Eye (tissue), 1 donor: ENCODE measurements around the gene RPL27A.
"Not testable (repeated sequence)": the region's sequence is repeated elsewhere in the genome, so short reads cannot be mapped to it uniquely, and the experiment has no call there.

Experiments used
- DNase-seq: peaks from one replicate; pipeline ENCODE4 v3.0.0-alpha.2; 2015

Gene RPL27A

DNA sequence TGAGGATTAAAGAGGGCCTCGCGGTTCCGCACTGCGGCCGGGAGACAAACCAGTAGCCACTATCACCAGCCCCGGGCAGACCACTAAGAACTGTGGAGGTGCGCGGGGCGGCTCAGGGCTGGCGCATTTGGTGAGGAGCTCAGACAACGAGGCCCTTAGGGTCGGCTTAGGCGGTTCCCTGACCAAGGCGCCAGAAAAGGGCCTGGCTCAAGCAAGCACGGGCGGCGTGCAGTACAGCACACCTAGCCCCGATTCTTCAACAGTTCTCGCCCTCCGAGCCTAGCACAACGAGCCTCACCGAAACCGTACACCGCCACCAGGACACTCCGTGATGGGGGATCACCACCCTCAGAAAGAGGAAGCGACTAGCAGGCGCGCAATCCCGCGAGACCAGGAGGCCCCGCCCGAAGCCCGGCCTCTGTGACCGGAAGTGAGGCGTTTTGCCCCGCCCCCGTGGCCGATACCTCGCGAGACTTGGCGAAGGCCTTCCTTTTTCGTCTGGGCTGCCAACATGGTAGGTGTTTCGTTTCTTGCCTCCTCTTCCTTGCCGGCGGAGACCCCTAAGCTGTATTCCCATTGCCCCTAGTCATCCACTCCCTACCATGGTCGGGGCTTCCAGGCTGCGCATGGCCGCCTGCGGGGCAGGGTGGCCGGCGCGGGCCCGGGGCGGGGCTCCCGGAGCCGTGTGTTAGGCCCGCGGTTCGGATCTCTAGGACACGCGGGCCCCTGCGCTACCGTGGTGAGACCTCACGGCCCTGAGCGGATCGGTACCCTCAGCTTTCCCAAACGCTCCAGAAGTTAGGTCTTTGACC, at the start of gene RPL27A, which contains the start of gene TRIM66:
RPL27A (plus strand) TSS at position 490 of the 812 bp plus-strand sequence; CDS start at position 512, 22 bp downstream.
TRIM66 (minus strand) TSS at position 363 of the 812 bp plus-strand sequence. CDS start 10,391 bp downstream, outside the sequence.
- peak; percentile 99 for DNase-seq

DNA sequence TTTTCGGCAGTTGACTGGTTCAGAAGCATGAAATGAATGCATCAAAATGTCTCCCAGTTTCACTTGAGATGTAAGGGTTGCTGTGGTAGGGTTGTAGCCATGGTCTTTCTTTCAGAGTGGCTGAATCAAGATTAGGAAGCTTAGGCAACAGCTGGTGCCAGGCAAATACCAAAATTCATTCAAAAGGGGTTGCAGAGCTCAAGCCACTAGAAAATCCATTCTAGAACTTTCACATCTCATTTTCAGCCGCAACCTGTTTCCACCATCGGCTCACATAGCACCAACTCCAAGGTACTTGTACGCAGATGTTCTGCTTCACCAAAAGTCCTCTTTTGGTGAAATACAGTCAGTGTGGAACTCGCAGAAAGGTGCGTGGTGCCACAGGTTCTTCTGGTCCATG, 48.1 kb upstream of the RPL27A start:
- no peak for DNase-seq

- no peak for DNase-seq
These were observed 46.5 kb upstream of the RPL27A start for GRCh38 chr11:8636127-8636526.

- no peak for DNase-seq
These were observed 44.3 kb upstream of the RPL27A start for GRCh38 chr11:8638300-8638699.

GRCh38 chr11:8639655-8640054, 42.9 kb upstream of the RPL27A start:
- DNase-seq: no peak

DNA sequence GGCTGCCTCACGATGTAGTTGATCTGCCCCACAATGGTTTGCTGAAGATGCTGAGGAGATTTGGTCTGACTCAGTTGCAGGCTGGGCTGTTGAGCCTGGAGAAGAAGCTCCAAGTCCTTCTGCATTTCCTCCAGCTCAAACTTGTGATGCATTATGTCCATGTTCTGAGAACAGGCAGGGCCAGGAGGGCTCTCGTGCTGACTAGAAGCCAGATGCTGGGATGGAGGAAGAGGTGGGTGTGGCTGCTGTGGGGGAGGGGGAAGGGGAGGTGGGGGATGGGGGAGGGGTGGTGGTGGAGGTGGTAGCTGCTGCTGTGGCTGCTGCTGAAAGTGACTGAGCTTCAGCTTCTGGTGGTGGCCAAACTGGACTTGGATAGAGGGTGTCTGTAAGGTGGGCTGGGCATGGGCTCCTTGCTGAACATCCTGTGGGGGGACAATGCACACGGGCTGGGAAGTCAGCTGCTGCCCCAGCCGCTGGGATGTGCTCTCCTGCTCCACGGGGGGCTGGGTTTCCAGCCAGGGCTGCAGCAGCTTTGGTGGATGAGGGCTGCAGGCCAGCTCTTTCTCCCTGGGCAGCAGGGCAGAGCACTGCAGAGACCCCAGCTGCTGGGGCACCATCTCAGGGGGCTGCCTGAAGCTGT, 42.2 kb upstream of the RPL27A start:
- no peak for DNase-seq

GRCh38 chr11:8641332-8641731, 41.3 kb upstream of the RPL27A start:
- DNase-seq: no peak

DNA sequence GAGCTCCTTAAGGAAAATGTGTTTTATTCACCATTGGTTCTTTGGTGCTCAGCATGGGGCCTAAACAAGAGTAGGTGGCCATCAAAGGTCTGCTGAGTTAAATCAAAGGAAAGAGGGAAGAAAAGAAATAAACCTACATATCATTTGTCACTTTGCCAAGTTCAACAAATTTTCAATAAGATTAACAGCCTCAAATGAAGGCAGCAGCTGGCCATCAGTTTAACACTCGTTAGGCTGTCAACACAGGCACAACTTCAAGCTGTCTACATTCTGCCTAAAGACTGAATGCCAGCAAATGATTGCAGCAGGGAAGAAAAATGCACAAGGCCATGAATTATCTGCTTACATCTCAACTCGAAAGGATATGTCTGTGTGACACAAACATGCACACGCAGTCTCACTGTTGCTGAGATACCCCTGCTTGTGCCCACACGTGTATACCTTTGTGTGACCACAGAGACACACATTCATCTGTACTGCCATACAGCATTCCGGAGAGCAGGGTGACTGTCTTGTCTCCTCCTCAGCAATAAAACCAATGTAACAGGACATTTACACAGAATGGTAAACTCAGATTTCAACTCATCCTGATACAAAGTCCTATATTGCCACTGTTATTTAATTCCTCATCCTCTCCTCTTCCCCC, 40.3 kb upstream of the RPL27A start:
- DNase-seq: no peak

DNA sequence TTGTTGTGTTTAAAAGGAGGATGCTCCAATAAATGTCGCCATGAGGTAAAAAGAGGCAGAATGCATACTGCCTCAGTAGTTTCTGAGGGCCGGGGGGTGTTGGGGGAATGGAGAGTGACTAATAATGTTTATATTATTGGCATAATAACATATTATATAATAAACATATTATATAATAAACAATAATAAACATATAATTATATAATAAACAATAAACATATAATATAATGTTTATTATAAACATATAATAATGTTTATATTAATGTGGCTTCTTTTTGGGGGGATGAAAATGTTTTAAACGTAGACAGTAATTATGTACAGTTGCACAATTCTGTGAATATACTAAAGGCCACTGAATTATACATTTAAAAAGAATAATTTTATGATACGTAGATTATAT, 35.7 kb upstream of the RPL27A start:
- no peak for DNase-seq

DNA sequence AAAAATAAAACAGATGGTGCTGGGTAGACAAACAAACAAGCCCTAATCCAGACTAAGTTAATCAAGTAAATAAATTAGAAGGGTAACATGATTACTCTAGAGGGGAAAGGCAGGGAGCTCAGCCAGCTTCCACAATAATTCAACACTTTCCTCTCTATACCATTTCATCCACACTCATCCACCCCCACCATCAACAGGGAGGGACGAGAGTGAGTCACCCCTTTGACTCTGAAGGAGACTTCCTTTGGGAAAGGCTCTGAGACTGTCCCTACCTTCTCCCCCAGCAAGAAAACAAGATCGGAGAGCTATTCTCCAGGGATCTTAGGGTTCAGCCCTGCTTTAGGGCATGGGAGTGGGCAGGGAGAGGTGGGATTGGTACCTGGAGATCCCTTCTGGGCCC, 33.2 kb upstream of the RPL27A start:
- no peak for DNase-seq

DNA sequence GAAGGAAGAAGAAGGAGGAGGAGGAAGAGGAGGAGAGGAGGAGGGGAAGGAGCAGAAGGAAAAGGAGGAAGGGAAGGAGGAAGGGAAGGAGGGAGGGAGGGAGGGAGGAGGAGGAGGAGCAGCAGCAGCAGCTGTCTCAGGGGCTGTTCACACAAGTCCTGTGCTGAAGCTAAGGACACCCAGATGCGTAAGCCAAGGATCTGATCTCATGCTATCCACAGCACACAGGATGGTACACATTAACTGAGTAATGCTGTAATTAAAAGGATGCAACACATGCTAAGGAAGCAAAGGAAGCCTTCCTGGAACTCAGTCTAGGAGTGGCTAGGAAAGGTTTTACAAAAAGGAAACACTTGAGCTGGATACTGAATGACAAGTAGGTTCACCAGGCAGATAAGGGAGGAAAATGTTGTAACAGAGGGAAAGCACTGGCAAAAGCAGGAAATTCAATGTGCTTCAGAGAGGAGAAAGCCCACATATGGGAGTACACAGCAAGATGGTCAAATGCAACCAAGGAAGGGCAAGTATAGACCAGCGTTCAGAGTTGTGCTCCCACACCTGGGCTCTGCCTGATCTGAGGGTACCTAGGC, 32.1 kb upstream of the RPL27A start:
- no peak for DNase-seq

DNA sequence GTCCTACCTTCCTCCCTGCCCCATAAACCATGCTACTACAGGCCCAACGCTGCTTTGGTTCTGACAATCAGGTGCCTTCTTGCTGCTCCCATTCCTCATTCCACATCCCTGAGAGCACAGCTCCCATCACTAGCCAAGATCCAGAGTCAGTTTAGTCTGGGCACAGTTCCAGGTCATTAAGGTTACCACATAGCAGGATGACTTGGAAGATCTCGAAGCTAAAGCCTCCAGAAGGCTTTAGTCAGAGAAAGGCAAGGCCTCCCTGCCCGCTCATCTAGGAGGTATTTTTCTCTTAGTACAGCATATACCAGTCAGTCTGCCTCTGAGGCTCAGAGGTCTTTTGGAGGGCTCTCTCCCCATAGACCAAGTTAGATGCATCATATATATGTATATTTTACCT, 30.5 kb upstream of the RPL27A start:
- DNase-seq: no peak

- no peak for DNase-seq
These were observed 28.1 kb upstream of the RPL27A start for GRCh38 chr11:8654503-8654902.

DNA sequence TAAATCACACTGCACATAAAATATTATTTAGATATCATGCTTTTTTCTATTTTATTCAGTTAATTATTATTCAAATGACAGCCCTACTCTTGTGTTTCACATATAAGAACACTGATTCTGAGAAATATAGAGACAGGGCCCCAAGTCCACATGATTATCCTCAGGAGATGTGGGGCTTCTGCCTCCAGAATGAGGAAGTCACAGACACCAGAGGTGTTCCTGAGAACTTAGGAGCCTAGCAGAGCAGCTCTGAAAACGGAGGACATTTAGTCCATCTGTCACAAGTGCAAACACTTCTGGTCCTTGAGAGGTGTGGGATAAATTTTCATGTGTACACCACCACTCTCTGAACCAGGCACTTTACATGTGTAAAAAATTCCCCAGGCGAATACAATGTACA, 26.3 kb upstream of the RPL27A start:
- DNase-seq: no peak

DNA sequence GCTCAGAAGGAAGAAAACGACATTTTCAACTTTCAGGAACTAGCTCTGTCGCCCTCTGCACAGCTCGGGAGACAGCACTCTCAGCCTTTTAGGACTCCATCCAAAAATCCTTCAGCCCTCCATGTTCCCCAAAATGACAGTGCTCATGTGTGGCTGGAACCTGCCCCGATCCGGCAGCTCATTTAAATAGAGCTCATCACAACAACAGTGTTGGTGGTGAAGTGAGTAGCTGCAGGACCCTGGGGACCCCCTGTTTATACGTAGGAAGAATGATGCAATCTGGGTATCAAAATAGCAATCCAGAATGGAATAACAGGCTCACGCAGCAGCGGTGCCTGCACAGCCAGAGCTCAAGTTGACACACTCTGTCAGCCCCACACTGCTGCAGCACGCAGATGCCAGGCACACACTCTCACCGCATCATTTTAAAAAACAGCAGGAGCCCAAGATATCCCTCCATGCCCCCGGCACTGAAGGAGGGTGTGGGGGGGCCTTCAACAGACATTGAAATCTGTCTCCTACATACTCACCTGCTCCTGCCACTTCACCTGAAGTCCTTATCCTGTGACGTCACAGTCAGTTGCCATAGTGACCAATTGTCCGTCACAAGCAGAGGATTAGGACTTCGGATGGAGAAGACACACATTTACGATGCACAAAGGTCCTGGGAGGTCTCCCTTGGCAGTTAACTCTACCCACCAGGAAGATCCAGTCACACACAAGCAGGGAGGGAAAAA, 24.1 kb upstream of the RPL27A start:
- DNase-seq: peak; percentile 36

GRCh38 chr11:8661001-8661795, 21.4 kb upstream of the RPL27A start:
- DNase-seq: no peak

GRCh38 chr11:8665222-8665621, 17.4 kb upstream of the RPL27A start:
- no peak for DNase-seq

GRCh38 chr11:8670081-8670480, 12.5 kb upstream of the RPL27A start:
- not testable (repeated sequence) for DNase-seq

- DNase-seq: peak; percentile 88
These were observed 11.4 kb upstream of the RPL27A start for GRCh38 chr11:8671193-8671612.

GRCh38 chr11:8671651-8672062, 10.9 kb upstream of the RPL27A start:
- DNase-seq: no peak

DNA sequence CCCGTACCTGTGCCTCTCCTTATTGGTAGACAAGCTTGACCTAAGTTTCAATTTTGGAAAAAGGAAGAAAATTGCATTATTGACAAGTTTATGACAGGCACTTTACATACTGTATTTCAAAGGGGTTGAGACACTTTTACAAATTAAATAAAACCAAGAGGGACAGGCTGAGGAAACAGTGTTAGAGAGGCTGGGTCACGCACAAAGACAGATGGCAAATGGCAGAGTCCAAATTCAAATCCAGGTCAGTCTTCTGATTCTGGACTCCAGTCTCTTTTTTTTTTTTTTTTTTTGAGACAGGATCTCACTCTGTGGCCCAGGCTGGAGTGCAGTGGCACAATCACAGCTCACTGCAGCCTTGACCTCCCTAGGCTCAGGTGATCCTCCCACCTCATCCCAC, 10.2 kb upstream of the RPL27A start:
- no peak for DNase-seq

GRCh38 chr11:8674859-8675258, 7.7 kb upstream of the RPL27A start:
- no peak for DNase-seq
